NCI-H2107 treated with DMSO at 0.1 percent for 48 hours (cell line): ENCODE results near the gene NR6A1.

Experiments used
- DNase-seq: peaks from one replicate; lab custom pipeline; 2025; ENCODE audit not compliant: unreplicated experiment; lab: John Stamatoyannopoulos, UW

Gene NR6A1

DNA sequence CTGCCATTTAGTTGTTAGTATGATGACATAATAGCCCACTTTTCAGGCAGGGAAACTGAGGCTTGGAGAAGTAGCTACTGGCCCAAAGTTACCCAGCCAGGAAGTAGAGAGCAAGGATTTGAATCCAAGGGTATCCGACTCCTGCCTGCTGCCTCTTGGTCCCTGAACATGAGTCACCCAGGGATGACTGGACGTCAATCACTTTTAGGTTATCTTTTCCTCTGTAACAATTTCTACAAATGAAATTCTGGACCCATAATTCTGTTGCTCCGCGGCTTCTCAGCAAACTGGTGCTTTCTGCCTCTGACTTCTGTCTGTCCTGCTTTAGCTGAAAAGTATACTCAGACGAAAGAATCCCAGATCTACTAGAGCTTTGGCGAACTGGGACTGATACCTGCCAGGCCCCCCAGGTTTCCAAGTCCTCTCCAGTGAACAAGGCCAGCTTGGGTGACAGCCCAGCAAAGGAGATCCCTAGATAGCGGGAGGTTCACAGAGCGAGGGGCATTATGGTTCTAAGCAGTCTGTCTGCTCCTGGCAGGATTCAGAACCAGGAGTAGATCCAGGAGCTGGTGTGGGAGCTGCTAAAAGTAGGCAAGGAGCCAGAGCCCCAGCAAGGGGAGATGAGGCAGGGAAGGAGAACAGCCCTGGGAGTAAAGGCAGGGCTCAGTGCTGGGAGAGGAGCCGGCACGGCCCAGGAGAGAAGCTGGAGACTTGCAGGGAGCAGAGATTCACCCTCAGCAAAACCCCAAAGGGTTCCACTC, 26.4 kb upstream of the NR6A1 start:
- no peak for DNase-seq

GRCh38 chr9:124795881-124796431, 24.8 kb upstream of the NR6A1 start:
- DNase-seq = no peak

GRCh38 chr9:124794902-124795491, 23.9 kb upstream of the NR6A1 start:
- DNase-seq = no peak

- DNase-seq = no peak
These were observed 22.0 kb upstream of the NR6A1 start for GRCh38 chr9:124793015-124793541.

DNA sequence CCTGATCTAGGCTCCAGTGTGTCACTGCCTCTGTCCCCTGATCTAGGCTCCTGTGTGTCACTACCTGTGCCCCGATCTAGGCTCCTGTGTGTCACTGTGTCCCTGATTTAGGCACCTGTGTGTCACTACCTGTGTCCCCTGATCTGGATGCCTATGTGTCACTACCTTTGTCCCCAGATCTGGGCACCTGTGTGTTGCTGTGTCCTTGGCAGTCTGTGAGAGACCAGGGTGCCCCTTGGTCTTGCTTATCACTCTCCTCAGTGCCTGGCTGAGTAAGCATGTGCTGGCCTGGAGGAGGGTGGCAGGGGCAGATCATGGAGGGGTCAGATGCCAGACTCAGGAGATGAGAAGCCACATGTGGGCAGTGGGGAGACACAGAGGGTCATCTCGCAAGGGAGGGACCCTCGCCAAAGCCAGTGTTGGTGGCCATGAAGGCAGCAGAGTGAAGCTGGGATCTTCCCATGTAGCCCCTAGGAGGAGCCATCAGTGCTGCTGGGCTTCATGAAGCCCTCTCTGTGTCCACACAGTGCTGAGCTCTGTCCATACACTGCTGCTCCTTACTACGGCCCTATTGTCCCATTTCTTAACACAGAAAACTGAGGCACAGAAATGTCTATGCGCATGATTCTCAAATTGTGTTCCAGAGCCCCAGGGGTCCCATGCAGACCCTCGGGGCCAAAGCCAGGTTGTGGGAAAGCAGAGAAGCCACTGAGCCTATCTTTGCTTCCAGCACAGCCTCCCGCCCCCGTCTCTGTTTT, 21.3 kb upstream of the NR6A1 start:
- DNase-seq = no peak

- no peak for DNase-seq
These were observed 19.8 kb upstream of the NR6A1 start for GRCh38 chr9:124790801-124791505.

GRCh38 chr9:124790301-124790700, 19.2 kb upstream of the NR6A1 start:
- no peak for DNase-seq

DNA sequence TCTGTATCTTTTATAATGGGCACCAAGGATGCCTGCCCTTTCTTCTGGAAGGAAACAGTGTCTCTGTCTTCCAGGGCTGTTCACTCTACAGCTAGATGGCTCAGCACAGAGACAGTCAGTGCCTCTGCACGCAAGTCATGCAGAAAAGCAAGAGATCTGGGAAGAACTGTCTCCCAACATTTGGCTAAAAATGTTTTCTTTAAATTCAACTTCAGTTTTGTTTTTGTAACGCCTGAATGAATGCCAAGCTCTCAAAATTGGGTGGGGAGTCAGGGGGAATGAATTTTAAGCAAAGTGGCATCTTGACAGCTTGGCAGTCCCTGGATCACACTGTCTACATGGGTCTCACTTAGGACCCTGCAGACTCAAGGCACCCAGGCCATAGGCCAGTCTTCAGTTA, 18.4 kb upstream of the NR6A1 start:
- DNase-seq = no peak

DNA sequence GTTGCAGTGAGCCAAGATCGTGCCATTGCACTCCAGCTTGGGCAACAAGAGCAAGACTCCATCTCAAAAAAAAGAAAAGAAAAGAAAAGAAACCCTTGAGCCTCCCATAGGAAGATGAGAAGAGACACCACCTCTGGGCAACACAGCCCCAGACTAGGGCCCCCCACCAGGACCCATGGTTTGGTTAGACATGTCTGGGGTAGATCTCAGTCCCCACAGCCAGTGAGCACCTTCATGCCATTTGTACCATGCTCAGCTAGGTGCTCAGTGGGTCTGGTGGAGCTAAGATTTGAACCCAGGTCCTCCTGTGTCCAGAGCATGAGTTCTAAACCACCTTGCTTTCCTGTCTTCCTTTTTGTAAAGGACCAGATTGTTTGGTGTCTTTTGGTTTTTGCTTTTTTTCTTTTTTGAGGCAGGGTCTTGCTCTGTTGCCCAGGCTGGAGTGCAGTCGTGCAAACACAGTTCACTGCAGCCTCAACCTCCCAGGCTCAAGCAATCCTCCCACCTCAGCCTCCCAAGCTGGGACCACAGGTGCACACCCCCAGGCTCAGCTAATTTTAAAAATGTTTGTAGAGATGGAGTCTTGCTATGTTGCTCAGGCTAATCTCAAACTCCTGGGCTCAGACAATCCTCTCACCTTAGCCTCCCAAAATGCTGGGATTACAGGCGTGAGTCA, 17.6 kb upstream of the NR6A1 start:
- no peak for DNase-seq

DNA sequence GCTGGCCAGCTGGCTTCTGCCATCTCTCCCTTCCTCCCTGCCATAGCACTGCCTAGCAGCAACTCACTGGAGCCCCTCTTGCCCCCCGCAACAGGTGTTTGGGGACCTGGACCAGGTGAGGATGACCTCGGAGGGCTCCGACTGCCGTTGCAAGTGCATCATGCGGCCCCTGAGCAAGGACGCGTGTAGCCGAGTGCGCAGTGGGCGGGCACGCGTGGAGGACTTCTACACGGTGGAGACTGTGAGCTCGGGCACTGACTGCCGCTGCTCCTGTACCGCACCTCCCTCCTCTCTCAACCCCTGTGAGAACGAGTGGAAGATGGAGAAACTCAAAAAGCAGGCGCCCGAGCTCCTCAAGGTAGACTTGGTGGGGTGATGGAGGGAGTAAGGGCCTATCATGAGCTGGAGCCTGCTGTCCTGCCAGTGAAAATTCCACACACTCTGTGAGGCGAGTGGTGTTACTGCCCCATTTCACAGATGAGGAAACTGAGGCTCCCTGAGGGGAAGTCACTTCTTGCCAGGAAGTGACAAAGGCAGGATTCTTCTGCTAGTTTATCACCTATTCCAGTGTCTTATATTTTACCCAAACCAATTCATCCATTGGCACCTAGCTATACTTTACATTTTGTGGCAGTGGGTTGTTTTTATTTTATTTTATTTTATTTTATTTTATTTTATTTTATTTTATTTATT, 15.9 kb upstream of the NR6A1 start:
- DNase-seq = no peak

- no peak for DNase-seq
These were observed 13.4 kb upstream of the NR6A1 start for GRCh38 chr9:124784509-124784908.

DNA sequence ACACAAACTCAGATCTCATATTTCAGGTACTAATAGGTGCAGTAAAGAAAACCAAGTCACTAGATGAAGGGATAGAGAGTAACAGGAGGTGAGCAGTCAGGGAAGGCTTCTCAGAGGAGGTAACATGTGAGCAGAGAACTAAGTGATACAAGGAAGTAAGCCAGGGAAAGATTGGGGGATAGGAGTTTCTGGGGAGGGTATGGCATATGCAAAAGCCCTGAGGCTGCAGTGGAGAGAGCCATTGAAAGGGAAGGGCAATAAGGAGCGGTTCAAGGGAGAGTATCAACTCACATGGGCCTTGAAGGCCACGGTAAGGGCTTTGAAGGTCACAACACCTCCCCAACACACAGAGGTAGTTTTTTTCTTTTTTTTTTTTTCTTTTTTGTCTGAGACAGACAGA, 12.7 kb upstream of the NR6A1 start:
- no peak for DNase-seq

DNA sequence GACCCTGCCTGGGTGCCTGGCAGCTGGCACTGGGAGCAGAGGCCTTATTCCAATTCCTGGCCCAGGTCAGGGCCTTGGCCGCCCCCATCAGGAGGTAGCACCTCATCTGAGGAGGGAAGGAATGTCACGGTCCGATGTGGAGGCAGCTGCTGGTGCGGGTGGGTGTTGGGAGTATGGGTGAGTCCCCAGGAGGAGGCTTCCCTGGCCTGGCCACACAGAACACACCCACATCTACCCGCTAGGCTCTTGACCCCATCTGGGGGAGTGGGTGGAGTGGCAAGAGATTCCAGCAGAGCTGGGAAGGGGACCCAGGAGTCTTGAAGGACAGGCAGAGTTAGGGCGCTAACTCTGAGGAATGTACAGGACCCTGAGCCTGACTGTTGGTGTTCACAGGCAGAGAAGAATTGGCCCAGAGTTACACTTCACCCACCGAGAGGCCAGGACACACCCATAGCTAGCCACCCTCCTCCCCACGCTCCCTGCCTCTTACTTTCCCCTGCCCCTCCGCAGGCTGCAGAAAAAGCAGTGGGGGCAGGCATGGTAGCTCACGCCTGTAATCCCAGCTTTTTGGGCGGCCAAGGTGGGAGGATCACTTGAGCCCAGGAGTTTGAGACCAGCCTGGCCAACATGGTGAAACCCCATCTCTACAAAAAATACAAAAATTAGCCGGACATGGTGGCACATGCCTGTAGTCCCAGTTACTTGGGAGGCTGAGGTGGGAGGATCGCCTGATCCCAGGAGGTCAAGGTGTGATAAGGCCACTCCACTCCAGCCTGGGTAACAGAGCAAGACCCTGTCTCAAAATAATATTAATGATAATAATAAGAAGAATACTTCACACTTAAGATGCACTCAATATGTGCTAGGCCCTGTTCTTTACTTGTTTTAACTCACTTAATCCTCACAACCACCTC, 11.8 kb upstream of the NR6A1 start:
- DNase-seq = no peak

DNA sequence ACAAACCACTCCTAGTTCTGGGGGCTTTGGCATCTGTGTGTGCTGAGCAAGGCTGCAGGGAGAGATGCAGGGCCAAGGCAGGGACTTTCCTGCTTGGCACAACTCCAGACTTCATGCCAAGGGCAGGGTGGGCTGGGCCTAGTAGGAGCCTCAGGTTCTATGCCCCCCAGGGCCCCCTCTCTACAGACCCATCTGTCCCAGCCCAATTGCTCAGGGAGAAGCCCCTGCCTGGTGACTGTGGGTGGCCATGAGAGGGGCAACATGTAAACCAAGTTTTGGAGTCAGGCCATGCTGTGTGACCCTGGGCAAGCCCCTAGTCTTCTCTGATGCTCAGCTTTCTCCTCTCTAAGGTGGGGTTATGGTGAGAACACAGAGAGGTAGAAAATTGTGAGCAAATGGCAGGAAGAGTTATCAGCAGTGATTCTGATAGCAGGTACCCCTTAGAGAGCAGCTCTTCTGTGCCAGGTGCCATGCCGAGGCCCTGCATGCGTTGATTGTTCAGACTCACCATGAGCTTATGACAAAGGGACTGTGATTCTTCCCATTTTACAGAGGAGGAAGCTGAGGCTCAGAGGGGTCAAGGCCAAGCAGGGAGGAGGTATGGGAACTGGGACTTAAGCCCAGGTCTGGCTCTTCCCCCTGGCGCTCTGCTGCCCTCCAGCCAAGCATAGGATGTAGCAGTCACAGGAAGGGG, 11.0 kb upstream of the NR6A1 start:
- no peak for DNase-seq

DNA sequence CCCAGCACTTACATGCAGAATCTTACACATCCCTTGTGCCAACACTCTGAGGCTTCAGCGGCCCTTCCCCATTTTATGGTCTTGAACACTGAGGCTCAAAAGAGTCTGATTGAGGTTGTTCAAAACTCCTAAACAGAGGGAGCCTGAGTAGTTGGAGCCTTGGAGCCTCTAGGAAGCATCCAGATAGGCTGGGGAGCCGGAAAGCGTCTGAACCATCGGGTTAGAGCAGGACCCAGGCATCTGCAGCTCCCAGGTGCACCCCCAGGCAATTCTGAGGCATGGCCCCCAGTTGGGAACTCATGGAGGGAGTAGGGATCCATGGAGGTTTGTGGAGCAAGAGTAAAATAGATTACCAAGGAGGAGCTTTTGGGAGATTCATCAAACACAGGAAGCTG, 9.6 kb upstream of the NR6A1 start:
- DNase-seq = no peak

- DNase-seq = no peak
These were observed 9.1 kb upstream of the NR6A1 start for GRCh38 chr9:124780060-124780756.

GRCh38 chr9:124779368-124780059, 8.4 kb upstream of the NR6A1 start:
- DNase-seq = peak; percentile 59
